Measurements from ENCODE around the gene CPLX4.

Gene CPLX4

GRCh38 chr18:59306640-59307039, 11.8 kb downstream of the CPLX4 start:
- no peak for FAIRE-seq

- no peak for FAIRE-seq
Measured at GRCh38 chr18:59305295-59305694, 13.2 kb downstream of the CPLX4 start.

GRCh38 chr18:59303656-59304195, 14.7 kb downstream of the CPLX4 start:
- FAIRE-seq = no peak

GRCh38 chr18:59303006-59303405, 15.4 kb downstream of the CPLX4 start:
- FAIRE-seq = no peak

- no peak for FAIRE-seq
Measured at GRCh38 chr18:59301929-59302328, 16.5 kb downstream of the CPLX4 start.

- no peak for FAIRE-seq
Measured at GRCh38 chr18:59300676-59301285, 17.7 kb downstream of the CPLX4 start.

GRCh38 chr18:59298871-59299270, 19.6 kb downstream of the CPLX4 start:
- no peak for FAIRE-seq

GRCh38 chr18:59293317-59293716, 25.1 kb downstream of the CPLX4 start:
- no peak for FAIRE-seq

GRCh38 chr18:59286341-59286740, 32.1 kb downstream of the CPLX4 start:
- no peak for FAIRE-seq

GRCh38 chr18:59282341-59282740, 36.1 kb downstream of the CPLX4 start:
- FAIRE-seq = no peak

- FAIRE-seq = no peak
Measured at GRCh38 chr18:59279722-59280121, 38.7 kb downstream of the CPLX4 start.

GRCh38 chr18:59279193-59279592, 39.3 kb downstream of the CPLX4 start:
- no peak for FAIRE-seq

GRCh38 chr18:59278793-59279192, 39.7 kb downstream of the CPLX4 start:
- FAIRE-seq = no peak

- no peak for FAIRE-seq
Measured at GRCh38 chr18:59276047-59276446, 42.4 kb downstream of the CPLX4 start.

- FAIRE-seq = no peak
Measured at GRCh38 chr18:59275406-59275949, 43.0 kb downstream of the CPLX4 start.

GRCh38 chr18:59274533-59274928, 43.9 kb downstream of the CPLX4 start:
- FAIRE-seq = no peak

GRCh38 chr18:59273759-59274532, 44.5 kb downstream of the CPLX4 start:
- FAIRE-seq = no peak

GRCh38 chr18:59272891-59273758, 45.3 kb downstream of the CPLX4 start, which contains the start of gene RAX:
TSS of gene RAX (minus strand) at chr18:59273454. CDS start at chr18:59273206, 248 bp downstream.
- no peak for FAIRE-seq

GRCh38 chr18:59272221-59272888, 46.1 kb downstream of the CPLX4 start:
- no peak for FAIRE-seq

GRCh38 chr18:59271606-59272220, 46.7 kb downstream of the CPLX4 start:
- no peak for FAIRE-seq

- FAIRE-seq = no peak
Measured at GRCh38 chr18:59270689-59271257, 47.7 kb downstream of the CPLX4 start.
